ENCODE data around the gene SMAD5.

Gene SMAD5

DNA sequence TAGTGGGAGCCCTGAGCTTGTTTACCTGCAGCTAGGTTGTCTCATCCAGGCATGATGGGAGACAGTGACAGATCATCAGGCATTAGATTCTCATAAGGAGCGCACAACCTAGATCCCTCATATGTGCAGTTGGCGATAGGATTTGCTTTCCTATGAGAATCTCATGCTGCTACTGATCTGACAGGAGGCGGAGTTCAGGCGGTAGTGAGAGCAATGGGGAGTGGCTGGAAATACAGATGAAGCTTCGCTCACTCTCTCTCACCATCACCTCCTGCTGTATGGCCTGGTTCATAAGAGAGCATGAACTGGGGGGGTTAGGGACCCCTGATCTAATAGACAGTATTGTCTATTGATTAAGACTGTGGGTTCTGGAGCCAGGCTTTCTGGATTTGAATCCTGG, 24.9 kb downstream of the SMAD5 start:
- DNase-seq = no peak

DNA sequence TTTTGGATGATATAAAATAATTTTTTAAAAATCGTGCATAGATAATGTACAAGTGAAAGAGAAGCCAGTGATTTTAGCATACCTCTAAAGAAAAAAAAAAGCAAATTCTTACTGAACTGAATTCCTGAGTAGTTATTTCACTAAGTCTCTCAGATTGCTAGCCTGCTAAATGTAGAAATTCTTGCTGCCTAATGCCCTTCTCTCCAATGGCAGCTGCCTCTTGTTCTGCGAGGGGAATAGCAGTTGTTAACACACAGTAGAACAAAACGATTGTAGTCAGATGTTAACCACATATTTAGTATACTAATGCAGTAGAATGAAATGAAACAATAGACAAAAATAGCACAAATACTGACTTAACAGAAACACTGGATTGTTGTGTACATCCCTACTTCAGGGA, 26.8 kb downstream of the SMAD5 start:
- DNase-seq = no peak

DNA sequence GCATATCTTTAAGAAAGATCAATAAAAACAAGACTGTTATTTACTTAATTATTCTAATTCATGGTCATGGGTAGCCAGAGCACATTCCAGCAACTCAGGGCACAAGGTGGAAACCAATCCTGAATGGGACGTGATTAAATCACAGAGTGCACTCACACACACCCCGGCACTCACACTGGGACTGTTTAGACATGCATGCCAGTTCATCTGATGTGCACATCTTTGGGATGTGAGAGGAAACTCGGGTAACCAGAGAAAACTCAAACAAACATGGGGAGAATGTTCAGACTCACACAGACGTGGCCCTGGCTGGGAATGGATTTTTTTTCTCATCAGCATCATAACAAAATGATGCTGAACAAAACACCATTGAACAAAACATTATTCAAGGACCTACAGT, 29.4 kb downstream of the SMAD5 start:
- DNase-seq = no peak

DNA sequence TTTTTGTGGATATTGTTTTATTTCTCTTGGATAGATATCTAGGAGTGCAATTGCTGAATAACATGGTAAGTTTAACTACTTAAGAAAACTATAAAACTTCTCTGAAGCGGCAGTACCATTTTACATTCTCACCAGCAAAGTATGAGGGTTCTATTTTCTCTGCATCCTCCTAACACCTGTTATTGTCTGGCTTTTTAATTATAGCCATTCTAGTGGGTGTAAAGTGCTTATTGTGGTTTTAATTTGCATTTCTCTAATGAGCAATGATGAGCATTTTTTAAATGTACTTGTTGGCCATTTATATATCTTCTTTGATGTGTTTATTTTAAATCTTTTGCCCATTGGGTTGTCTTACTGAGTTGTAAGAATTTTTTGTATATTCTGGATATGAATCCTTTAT, 31.6 kb downstream of the SMAD5 start:
- DNase-seq = no peak

DNA sequence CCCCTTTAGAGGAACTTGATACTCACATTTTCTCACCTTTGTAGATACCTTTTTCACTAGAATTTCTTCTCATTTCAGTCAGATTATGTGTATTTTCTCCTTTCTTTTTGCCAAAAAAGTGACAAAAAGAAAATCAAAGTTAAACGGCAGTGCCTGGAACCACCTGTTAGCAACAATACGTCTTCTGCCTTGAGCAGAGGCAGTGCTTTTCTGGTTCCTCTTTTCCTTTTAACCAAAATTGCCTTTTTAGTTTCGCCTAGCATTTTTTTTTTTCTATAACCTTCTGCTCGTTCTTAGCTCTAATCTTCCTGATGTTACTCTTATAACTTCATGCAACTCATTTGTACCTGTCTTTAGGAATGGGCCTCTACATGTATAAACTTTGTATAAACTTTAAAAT, 34.3 kb downstream of the SMAD5 start:
- DNase-seq = no peak

DNA sequence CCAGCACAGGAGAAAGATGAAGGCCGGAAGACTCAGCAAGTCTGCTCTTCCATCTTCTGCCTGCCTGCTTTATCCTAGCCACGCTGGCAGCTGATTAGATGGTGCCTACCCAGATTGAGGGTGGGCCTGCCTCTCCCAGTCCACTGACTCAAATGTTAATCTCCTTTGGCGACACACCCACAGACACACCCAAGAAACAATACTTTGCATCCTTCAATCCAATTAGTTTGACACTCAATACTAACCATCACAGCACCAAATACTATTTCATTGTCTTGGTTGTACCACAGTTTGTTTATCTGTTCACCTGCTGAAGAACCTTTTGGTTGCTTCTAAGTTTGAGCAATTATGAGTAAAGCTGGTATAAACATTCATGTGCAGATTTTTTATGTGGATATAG, 36.6 kb downstream of the SMAD5 start:
- no peak for DNase-seq

DNA sequence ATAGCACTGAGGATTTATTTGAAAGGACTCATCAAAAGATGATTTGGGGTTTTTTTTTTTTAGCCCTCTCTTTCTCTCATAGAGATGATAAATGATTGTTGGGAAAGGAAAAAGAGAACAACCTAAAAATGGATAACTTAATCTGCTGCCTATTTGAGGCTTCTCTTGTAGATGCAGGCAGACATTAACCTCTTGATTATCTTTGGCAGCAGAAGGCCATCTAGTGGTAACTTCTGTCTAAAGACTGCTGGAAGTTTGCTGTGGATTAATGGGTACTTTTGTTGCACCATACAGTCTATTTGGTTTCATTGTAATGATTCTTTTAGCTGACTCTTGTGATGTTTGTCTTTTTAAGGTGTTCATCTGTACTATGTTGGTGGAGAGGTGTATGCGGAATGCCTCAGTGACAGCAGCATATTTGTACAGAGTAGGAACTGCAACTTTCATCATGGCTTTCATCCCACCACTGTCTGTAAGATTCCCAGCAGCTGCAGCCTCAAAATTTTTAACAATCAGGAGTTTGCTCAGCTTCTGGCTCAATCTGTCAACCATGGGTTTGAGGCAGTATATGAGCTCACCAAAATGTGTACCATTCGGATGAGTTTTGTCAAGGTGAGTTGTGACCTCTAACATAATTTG, 41.5 kb downstream of the SMAD5 start:
- DNase-seq = no peak

DNA sequence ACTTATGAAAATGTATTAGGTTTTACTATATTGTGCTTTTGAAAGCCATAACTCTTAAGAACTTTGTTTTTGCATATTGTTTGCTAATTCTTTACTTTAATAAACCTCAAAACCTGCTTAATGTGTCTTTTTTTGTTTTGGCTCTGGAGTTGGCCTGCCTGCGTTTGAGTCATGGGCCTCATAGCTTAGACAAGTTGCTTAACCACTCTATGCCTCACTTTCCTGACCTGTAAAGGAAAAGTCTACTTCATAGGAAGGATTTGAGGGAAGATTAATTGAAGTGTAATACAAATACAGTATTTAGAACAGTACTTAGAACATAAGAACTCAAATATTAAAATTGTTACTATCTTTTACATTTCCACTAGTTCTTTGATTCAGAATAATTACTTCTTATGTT, 50.0 kb downstream of the SMAD5 start:
- DNase-seq = no peak

DNA sequence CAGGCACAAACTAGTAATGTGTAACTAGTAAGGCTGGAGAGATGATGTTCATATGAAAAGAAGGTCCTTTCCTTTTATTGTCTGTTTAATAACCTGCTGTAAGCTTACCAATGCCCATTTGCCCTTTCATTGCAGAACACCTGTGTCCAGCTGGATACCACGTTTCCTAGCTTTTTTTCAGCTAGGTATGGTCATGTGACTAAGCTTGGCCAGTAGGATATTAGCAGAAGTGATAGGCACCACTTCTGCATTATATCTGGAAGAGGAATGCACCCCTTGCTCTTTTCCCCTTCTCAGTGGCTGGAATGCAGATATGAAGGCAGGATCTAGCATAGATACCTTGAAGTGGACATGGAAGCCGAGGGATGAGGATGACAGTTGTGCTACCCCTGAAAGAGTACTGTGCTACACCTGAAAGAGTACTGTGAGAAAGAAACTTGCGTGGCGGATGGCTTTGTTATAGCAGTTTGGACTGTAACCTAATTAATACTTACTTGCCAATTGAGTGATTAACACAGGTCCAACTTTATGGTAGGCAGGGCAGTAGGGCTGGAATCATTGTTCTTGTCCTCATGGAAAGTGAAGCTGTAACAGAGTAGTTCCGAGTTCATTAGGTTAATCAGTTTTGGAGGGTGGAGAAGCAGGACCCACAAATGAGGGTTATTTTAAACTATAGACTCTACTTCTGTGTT, 53.5 kb downstream of the SMAD5 start:
- no peak for DNase-seq

DNA sequence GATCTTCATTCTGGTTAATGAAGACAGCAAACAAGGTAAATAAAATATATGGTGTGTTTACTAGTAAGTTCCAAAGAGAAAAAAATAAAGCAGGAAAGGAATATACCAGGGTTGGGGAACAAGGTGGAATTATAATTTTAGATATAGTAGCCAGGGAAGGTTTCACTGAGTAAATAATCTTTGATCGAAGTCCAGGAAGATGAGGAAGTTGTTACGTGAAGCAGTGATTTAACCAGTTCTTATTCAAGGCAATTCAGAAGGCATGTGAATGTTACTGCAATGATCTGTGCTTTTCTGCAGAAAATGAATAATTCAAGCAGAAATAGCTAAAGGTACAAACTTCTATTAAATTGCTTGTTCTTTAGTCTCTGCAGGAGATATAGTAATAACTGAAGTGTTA, 54.2 kb downstream of the SMAD5 start:
- no peak for DNase-seq

DNA sequence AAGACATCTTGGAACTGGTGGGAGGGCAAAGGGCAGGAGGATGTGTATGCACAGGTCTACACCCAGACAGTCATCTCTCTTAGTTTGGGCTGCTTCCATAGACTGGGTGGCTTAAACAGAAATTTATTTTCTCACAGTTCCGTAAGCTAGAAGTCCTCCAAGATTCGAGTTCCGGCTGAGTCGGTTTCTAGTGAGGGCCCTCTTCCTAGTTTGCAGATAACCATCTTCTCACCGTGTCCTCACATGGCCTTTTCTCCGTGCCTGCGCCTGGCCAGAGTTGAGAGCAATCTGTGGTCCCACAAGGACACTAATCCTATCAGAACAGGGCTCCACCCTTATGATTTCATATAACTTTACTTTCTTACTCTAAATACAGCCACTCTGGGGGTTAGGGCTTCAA, 56.2 kb downstream of the SMAD5 start:
- DNase-seq = no peak

DNA sequence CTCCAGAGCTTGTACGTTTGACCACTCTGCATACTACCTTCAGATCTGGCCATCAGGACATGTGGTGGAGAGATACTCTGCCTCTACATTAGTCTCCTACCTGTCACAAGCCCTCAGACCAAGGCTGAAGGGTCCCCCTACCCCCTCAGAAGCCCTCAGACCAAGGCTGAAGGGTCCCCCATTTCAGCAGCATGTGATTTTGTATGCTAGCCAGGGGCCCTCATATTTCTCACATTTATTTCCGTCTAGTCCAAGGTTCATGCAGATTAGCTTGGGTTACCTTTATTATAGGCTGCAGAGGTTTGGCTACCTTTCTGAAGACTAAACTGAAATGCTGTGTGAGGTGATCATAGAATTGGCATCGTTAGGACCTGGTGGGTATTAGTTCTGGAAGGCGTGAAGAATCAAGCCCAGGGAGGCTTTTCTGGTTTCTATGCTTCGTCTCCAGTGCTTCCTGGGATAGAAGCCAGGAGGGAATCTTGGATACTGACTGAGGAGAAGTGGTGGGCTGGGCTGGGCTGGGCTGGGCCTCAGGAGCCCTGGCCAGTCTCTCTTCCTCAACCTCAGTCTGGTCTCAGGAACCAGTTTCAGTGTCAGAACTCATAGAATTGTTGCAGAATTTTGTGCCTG, 57.6 kb downstream of the SMAD5 start:
- no peak for DNase-seq

DNA sequence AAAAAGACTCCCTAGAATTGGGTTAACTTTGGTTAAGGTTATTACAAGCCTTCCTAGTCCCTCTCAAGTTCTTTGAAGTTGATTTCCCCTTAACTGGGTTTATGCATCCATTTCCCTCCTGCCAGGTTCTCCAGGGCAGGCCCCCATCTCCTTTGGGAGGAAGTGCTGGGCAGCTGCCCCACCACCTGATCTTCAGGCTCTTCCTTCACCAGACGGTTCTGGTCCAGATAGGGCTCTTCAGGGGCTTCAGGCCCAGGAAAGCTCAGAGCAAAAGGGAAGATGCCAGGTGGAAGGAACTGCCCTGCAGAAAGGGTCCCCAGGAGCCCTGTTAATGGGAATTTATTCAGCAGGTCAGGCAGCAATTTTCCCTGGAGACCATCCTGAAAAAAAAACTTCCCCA, 58.3 kb downstream of the SMAD5 start:
- DNase-seq = no peak

DNA sequence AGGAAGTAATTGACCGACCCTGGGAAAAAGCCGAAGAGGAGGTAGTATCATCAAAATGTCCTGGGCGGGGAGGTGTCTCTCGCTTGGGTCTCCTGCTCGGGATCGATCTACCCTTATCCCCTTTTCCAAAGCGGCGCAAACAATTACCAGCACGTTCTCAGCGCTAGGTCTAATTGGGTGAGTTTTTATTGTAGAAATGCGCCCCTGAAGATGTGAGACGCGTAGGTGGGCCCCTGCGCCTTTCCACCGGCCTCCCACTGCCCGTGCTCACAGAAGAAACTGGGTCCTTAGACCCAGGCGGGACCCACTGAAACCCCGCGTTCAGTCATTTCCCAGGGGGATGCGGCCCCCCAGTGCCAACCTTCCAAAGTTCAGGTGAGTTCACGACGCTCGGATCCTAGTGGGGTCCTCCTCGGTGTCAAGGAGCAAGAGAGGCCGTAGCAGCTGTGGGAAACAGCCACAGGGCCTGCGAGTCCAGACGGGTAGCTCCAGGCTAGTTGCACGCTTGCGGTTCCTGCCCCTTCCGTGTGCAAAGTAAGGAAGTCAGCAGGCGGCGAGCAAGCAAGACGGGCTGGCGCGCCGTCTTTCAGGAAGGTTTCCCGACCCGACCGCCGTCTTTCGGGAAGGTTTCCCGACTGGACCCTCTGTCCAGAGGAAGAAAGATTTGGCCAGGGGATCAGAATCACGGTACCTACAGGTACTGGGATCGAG, 58.8 kb downstream of the SMAD5 start:
- no peak for DNase-seq

DNA sequence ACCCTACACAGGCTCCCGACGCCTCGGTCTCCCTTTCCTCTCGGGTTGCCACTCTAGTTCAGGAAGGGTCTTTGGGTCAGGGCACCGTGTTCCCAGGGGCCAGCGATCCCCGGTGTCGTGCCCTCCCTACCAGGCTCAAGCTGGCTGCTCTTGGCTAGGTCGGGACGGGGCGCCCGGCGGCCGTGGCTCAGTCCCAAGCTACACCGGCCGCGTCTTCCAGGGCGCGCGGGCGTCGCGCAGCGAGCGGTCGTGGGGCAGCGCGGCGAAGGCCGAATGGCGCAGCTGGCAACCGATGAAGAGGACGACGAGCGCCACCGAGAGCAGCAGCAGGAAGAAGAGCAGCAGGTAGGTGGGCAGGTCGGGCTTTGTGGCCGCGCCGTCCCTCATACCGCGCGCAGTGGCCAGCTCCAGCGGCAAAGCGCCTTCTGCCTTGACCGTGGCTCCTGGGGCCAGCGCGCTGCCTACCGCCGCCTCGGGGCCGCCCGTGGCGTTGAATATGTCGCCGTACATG, 59.4 kb downstream of the SMAD5 start:
- DNase-seq = no peak

DNA sequence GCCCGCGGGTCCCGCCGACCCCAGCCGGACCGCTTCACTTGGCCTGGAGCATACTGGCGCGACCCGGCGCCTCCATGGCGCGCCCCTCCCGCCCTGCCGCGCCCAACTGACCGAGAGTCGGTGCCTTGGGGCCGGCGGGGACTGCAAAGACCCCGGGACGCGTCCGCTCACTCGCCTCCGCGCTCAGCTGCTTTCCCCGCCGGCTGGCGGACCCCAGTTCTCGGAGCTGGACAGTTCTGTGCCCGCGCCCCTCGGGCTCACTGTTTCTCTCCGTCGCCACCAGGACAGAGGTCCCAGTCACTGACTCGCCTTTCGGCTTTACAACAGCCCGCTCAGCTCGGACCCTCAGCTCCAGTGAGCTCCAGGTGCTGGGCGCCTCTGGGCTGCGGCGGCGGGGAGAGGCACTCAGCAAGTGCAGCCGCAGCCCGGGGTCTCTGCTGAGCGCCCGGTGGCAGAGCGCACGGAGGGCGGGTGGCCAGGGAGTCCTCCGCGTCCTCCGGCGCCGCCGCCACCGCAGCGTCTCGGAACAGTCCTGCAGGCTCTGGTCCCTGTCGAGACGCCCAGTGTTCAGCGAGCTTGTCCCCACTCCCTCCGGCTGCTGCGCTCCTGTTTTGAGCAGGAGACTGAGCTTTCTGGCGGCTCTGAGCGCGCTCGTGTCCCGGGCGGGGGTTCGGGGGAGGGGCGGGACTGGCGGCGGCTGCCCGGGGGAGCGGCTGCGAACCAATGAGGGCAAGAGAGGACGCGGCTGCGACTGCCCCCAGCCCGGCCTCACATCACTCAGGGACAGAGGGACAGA, 60.1 kb downstream of the SMAD5 start, which contains the start of gene SMIM32:
Gene SMIM32 (minus strand): TSS at position 637 of the 796 bp plus-strand sequence. CDS start 638 bp downstream, outside the sequence.
- no peak for DNase-seq

DNA sequence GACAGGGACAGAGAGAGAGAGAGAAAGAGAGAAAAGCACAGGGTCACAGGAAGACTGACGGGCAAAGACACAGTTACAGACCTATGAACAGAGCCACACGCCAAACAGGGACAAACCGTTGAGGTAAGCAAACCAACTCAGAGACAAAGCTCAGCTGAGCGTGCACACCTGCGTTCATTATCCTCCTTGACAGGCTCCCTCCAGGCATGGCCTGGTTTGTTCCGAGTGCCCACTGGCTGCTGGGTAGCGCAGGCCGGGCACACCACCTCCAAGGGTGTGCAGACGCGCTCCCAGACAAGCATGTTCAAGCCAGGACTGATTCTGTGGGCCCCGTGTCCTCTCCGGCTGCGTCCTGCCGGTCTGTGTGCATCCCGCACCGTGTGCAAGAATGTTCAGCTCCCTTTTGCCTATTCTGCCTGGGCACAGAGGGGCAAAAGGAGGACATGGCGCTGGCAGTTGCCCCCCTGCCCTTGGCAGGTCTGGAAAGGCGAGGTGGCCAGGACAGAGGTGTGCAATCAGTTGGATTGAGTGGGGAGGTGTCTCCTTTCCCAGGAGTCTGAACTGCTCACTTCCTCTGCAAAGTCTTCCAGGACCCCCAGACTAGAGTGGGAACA, 60.8 kb downstream of the SMAD5 start:
- DNase-seq = no peak

DNA sequence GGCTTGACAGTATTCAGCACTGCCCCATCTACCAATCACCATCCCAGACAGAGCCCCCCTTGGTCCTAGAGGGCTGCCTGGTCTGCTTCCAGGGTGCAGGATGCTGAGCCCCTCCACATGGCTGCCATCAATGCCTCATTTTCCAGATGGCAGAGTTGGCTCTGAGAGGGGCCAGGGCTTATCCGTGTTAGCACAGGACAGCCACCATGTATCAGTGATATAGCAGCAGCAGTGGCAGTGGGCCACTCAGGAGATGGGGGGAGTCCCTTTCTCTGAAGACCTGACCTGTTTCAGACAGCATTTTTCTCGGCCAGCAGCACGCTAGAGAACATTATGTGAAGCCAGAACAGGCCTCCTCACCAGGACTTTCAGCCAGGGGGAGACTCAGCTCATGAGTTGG, 61.9 kb downstream of the SMAD5 start:
- no peak for DNase-seq

DNA sequence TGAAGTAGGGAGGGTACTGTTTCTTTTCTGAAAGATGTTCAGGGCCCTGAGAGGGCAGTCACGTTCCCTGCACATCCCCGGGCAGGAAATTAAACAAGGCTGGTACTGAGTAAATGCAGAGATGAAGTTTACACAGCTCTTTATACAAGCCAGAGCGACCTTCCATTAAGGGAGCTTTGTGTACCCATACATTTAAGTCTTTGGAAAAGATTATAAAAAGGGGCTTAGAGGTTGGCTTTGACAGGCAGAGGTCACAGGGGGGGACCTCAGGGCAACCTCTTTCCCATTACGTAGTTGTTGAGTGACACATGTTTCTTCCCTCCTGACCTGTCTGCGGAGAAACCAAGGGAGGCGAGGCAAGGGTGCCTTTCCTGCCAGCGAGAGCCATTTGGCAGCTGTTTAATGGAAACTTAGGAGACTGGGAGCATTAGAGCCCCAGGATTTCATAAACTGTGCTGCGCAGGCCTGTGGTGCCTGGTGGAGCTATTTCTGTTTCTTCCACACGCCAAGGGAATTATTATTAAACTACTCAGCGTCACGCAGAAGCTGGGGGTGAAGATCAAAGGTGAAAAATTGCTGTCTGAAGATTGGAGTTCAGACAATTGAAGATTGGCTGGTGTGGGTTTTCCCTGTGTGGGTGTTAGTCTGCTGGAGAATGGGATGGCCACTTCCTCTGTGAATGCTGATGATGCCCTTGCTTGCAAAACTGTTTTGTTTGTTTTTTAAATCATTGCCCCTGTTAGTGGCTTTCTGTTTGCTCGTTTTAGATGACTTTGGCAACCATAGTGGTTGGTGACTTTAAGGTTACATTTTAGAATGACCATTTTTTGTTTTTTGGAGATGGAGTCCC, 63.6 kb downstream of the SMAD5 start:
- DNase-seq = no peak

DNA sequence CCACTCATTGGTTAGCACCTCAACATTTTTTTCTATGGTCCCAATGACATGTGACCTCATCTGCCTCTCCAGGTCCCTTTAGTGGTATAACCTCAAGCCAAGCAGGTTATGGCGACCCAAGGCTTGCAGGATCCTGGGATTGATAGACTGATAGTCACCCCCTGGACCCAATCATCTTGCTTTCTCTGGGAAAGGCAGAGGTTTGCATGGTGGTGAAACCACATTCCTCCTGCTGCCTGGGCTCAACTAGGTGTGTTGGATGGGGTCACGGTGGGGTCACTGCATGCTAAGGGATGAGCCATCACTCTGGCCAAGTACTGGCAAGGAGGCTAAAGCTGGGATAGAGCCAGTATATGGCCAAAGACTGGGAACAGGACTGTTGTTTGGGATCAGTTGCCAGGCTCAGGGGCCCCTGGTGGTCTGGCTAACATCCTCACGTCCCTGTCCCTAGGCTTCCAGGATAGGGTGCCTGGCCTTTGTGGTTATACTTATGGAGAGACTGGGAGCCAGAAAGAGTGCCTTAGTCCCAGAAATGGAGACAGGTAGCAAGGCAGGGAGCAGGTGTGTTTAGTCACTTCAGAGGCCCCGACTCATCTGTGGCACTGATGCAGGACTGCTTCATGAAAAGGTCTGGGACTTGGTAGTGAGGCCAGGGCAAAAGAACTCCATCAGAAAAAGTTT, 65.0 kb downstream of the SMAD5 start:
- DNase-seq = no peak

DNA sequence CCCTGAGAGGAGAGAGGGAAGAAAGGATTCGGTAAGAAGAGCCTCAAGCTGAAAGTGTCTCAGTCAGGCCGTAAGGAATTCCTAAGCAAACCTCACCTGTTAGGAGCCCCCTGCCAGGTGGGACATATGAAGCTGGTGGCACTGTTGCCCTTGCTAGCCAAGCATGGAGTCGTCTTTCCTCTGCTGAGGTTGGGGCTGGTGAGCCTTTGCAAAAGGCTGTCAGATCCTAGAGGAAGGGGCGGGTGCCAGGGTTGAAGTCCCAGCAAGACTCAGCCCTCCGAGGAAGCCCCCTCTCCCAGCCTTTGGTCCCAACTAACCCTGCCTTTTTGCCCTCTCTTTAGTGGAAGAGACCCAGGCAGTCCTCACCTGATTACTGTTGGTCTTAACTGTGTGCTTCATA, 65.8 kb downstream of the SMAD5 start:
- DNase-seq = no peak
